T follicular helper cell (primary cell): ENCODE results near the gene PTPRA.
A peak's percentile ranks its signal among the peaks of the same experiment; 100 is the strongest.
"Not testable (repeated sequence)": the region's sequence is repeated elsewhere in the genome, so short reads cannot be mapped to it uniquely, and the experiment has no call there.

Experiments used
- DNase-seq: peaks from one replicate; pipeline ENCODE4 v3.0.0-alpha.2; 2020; ENCODE audit warnings: low read depth

The PTPRA gene

DNA sequence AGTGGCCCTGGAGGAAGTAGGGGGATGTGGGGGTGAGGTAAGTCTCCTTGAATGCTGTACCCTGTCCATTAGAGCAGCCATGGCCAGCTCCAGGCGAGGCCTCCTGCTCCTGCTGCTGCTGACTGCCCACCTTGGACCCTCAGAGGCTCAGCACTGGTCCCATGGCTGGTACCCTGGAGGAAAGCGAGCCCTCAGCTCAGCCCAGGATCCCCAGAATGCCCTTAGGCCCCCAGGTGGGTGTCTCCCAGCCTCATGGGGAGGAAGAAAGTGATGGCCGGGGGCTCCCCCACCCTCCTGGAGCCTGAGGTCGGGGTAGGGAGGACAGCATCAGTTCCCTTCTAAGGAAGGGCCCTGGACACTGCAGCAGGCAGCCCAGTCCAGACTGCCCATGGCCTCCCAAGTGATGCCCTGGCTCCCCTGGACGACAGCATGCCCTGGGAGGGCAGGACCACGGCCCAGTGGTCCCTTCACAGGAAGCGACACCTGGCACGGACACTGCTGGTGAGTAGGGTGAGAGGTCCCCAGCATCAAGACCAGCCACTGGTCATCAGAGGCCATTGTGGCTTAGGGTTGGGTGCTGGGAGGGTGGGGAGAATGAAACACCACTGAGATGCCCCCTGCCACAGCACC, 171.2 kb downstream of the PTPRA start:
- no peak for DNase-seq

DNA sequence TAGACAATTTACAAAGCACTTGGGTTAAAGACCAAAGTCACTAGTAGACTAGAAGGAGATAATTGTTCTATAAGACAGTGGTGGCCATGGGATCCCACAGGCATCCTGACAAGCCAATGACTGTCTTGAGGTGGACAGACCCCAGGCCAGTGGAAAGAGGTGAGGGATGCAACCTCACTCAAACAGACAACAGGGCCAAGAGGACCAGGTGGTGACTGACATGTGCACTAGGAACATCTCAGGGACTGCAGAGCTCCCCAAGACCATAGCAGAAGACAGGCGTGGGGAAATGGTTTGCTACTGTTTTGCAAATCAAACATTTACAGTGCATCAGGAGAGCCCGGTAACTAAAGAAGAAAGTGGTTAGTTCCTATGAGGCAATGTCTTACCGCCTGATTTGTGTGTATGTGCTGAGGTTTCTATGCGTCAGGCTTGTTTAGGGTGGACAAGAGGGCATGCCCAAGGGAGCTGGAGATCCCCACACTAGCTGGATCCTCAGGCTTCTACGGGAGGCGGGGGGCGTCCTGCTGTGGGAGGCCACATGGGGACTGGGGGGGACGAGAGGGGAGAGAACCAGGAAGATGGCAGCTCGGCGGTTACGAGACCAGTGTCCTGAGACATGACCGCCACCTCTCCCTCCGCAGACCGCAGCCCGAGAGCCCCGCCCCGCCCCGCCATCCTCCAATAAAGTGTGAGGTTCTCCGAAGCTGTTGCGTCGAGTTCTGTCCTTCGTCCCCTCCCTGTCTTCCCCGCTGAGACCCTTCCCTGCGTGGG, 171.9 kb downstream of the PTPRA start:
- peak; percentile 7 for DNase-seq

DNA sequence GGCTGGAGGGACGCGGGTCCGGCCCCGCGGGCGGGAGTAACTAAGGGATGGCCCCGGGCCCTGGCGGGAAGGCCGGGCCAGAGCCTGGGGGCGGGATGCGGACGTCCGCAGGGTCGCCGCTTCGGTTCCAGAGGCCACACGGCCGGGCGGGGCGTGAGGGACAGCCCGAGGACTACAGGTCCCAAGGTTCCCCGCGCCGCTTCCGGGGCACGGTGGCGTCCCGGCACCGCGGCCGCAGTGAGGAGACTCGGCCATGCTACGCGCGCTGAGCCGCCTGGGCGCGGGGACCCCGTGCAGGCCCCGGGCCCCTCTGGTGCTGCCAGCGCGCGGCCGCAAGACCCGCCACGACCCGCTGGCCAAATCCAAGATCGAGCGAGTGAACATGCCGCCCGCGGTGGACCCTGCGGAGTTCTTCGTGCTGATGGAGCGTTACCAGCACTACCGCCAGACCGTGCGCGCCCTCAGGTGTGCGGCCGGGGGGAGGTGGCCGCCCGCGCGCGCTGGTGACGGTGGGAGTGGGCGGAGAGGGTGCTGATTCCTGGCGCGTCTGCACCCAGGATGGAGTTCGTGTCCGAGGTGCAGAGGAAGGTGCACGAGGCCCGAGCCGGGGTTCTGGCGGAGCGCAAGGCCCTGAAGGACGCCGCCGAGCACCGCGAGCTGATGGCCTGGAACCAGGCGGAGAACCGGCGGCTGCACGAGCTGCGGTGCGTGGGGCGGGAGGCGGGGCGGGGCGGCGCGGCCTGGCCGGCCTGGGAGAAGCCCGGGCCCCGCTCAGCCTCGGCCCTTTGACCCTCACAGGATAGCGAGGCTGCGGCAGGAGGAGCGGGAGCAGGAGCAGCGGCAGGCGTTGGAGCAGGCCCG, 172.8 kb downstream of the PTPRA start, which contains the start of gene MRPS26:
TSS of gene MRPS26 (plus strand) at position 237 of the 861 bp plus-strand sequence. CDS start at position 254, 17 bp downstream.
- peak; percentile 52 for DNase-seq

DNA sequence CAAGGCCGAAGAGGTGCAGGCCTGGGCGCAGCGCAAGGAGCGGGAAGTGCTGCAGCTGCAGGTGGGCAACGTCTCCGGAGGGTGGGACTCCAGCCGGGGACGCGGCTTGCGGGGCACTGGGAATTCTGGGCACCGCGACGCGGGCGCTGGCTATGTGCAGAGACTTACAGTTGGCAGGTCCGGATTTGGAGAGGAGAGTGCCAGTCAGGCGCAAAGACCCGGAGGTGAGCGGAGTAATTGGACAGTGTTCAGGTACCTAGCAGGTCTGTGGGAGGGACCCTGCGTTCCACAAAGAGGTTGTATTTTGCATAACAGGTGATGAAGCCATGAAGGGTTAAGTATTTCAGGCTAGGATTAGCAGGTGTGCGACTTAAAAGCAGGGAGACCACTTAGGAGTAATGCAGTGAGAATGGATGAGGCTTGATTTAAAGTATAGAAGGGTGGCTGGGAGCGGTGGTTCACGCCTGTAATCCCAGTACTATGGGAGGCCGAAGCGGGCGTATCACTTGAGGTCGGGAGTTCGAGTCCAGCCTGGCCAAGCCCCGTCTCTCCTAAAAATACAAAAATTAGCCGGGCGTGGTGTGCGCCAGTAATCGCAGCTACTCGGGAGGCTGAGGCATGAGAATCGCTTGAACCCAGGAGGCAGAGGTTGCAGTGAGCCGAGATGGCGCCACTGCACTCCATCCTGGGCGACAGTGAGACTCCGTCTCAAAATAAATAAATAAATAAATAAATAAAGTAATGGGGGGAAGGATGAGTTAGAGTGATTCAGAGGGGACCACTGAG, 173.6 kb downstream of the PTPRA start:
- DNase-seq, result no peak

DNA sequence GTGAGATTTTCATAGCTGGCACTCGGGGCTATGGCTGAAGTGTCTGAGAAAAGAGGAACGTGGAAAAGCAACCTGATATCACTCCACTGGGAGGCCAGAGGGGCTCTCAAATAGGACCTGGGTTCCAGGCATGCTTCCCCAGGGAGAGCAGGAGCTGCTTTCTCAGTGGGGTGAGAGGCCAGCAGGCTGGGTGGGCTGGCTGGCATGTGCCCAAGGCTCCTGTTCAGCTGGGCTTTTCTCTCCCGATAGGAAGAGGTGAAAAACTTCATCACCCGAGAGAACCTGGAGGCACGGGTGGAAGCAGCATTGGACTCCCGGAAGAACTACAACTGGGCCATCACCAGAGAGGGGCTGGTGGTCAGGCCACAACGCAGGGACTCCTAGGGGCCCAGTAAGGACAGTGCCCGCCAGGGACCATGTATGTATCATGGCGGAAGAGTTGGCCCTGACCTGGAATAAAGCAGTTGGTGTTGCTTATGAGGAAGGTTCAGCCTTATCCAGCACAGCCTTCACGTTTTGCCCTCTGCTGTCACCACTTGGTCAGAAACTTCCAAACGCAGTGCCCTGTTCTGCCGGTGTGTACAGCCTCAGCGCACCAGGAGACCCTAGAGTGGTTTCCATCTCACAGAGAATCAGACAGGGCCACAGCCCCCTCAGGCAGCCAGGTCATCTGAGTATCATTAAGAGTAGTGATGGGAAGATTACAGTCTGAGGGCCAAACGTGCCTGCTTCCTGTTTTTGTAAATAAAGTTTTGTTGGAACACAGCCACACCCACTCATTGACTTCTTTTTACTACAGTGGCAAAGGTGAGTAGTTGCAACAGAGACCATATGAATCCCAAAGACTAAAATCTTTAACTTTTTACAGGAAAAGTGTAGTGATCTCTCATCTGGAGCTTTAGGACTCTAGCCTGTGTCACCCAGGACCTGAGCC, 174.5 kb downstream of the PTPRA start:
- DNase-seq, result no peak

DNA sequence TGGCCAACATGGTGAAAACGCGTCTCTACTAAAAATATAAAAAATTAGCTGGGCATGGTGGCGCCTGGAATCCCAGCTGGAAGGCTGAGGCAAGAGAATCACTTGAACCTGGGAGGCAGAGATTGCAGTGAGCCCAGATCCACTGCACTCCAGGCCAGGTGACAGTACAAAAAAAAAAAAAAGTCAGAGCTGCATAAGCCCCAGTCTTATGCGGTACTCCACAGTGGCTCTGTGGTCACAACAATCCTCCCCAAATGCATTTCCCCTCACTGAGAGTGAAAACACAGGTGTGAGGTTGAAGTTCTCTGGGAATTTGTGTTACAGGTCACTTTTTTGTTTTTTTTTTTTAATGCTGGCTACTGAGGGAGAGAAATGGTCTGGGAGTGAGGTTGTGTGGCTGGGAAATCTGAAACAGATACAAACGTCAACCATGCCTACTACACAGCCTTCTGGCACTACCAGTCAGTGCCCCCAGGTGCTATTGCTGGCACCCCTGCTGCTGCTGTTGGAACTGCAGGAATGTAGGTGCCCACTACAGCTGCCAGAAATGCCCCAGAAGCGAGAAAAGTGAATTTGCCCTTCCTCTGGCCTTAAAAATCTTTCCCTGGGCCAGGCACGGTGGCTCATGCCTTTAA, 178.2 kb downstream of the PTPRA start:
- no peak for DNase-seq

DNA sequence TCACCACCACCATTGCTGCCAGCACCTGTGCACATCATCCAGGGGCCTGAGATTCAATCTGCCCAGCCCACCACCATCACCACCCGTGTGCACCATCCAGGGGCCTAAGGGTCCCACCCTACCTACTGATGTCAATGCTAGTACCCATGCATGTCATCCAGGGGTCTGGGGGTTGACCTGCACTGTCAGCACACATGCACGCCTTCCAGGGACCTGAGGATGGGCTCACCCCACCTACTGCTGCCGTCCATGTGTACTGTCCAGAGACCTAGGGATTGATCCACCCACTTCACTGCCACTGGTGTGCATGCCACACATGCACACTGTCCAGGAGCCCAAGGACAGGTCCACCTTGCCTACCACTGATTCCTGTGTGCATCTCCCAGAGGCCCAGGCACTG, 186.2 kb downstream of the PTPRA start:
- DNase-seq, result no peak

DNA sequence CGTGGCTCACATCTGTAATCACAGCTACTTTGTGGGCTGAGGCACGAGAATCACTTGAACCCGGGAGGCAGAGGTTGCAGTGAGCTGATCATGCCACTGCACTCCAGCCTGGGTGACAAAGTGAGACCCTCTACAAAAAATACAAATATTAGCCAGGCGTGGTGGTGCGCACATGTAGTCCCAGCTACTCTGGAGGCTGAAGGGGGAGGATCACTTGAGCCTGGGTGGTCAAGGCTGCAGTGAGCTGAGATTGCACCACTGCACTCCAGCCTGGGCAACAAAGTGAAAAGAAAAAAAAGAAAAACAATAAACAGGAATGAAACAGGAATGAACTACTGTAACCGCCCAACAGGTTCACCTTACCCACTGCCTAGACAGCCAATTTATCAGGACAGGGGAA, 190.8 kb downstream of the PTPRA start:
- not testable (repeated sequence) for DNase-seq

DNA sequence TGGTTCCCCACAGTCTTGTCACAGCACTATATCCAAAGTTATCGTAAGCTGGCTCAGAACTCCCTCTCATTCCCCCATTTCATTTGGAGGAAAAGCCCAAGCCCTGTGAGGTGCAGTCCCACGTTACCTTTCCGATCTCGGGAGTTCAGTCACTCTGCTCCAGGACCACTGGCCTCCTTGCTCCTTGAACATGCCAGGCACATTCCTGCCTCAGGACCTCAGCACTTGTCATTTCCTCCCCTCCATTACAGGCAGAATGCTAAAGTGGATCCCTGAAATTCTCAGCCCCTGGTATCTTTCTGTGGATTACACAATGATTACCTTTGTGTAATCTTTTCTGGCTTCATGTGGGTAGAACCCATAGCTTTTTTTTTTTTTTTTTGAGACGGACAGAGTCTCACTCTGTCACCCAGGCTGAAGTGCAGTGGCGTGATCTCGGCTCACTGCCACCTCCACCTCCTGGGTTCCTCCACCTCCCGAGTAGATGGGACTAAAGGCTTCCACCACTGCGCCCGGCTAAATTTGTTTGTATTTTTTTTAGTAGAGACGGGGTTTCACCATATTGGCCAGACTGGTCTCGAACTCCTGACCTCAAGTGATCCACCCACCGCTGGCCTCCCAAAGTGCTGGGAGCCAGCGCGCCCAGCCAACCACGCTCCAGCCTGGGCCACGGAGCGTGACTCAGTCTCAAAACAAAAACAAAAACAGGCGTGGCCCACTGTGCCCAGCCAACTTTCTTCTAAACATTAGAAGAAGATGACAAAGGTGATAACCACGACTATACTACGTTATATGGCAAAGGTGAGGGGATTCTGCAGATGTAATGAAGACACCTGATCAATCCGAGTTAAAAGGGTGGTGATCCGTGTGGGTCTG, 194.1 kb downstream of the PTPRA start:
- no peak for DNase-seq

DNA sequence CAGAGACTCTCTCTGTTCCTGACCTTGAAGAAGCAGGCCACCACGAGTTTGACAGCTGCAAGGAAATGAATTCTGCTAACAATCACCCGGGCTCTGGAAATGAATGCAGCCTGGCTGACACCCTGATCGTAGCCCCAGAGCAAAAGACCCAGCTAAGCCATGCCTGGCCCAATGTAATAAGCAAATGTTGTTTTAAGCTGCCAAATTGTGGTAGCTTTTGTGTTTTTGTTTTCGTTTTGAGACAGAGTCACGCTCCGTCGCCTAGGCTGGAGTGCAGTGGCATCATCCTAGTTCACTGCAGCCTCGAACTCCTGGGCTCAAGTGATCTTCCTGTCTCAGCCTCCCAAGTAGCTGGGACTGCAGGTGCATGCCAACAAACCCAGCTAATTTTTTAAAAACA, 194.8 kb downstream of the PTPRA start:
- no peak for DNase-seq

DNA sequence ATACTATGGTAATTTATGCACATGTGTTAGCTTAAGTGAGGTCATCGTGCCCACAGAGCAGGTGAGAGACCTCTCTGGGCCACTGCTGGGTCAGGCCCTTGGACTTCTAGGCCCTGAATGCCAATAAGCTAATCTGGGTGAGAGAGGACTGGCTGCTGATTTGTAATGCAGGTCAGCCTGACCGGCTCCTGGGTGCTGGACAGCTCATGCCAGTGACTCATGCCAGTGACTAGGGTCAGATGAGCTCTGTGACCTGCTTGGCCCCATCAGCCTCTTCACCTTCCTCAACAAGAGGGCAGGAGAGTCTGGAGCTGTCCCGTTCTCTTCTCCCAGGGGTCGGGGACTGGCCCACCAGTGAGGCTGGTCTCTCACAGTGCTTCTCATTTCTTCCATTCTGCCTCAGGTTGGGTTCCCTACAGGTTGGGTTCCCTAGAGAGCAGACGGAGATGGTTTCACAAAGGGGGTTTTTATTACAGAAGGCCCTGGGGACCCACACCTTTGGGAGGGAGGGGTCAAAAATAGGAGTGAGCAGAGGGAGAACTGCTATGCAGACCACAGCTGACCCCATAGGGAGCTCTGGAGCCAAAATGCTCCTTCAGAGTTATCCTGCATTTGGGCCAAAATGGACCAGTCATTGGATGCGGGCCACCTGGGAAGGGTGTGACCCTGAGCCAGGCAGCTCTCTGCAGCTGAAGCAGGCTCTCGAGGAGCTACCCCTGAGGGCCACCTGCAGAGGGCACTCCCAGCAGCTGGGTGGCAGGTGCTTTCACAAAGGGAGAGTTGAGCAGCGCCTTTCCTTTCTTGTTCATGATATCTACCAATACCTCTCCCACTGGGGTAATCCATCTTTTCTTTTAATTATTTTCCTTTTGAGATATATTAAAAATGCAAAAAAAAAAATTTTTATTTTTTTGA, 196.0 kb downstream of the PTPRA start:
- peak; percentile 31 for DNase-seq

DNA sequence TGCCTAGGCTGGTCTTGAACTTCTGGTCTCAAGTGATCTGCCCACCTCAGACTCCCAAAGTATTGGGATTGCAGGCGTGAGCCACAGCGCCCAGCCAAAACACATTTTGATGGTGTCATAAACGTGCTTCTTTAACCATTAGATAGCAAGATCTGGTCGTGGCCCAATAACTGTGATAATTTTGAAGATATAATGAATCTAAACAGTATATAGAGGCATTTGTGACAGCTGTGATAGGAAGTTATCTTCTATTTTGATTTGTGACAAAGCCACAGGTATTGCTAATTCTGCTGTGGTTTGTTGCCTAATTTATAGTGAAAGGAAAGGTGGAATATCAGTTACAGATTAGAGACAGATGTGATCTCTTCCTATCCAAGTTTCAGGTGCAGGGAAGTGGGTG, 197.4 kb downstream of the PTPRA start:
- DNase-seq, result no peak

DNA sequence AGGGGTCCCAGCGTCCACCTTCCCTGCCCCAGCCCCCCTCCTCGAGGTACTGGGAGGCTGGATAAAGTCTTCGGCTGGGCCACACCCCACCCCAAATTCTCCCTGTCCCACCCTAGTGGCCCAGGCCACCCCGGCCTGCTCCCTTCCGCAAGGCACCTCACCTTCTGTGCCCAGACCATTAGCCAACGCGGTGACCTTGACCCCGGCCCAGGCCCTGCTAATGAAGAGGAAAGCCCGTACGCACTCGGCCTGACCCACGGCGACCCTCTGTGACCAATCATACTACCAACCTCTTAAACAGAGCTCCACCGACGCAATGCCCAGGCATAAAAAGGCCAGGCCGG, 198.0 kb downstream of the PTPRA start:
- no peak for DNase-seq

DNA sequence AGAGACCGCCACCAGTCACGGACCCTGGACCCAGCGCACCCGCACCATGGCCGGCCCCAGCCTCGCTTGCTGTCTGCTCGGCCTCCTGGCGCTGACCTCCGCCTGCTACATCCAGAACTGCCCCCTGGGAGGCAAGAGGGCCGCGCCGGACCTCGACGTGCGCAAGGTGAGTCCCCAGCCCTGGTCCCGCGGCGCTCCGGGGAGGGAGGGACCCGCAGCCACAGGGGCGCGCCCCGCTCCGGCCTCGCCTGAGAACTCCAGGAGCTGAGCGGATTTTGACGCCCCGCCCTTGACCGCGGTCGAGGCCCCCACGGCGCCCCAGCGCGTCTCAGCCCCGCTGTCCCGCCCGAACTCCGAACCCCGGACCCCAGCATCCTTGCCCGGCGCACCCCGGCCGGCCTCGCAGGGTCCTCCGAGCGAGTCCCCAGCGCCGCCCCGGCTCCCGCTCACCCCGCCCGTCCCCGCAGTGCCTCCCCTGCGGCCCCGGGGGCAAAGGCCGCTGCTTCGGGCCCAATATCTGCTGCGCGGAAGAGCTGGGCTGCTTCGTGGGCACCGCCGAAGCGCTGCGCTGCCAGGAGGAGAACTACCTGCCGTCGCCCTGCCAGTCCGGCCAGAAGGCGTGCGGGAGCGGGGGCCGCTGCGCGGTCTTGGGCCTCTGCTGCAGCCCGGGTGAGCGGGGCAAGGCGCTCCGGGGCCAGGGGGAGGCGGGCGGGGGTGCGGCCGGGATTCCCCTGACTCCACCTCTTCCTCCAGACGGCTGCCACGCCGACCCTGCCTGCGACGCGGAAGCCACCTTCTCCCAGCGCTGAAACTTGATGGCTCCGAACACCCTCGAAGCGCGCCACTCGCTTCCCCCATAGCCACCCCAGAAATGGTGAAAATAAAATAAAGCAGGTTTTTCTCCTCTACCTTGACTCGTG, 198.6 kb downstream of the PTPRA start, which contains the start of gene OXT:
TSS of gene OXT (plus strand) at position 11 of the 920 bp plus-strand sequence. CDS start at position 47, 36 bp downstream.
- peak; percentile 68 for DNase-seq

DNA sequence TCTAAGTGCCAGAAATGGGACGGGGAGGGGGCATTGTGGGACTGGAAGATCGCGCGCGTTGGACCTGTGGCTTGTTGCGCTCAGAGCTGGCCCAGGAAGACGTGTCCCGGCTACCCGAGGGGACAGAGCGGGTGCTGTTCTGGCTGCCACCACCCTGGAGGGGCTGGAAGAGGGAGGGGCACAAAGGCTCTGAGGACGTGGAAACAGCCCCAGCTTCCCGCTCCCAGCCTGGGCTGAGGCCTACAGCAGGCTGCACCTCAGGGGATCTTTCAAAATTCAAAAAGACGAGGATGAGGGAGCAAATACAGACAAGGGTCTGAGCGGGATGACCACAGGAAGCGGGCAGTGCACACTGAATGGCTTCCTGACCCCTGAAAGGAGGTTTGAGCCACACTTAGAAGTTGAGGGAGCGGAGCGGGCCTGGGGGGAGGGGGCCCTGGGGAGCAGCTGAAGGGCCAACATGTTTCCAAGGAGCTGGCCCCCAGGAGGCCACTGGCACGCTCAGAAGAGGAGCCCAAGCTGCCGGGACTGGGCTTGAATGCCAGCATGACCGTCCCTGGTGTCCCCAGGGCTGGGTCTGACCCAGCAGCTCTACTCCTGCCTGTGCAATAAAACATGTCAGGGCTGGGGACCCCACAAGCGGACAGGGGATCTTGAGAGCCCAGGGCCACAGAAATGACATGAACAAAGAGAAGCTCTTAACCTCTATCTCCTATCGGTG, 199.4 kb downstream of the PTPRA start:
- no peak for DNase-seq

DNA sequence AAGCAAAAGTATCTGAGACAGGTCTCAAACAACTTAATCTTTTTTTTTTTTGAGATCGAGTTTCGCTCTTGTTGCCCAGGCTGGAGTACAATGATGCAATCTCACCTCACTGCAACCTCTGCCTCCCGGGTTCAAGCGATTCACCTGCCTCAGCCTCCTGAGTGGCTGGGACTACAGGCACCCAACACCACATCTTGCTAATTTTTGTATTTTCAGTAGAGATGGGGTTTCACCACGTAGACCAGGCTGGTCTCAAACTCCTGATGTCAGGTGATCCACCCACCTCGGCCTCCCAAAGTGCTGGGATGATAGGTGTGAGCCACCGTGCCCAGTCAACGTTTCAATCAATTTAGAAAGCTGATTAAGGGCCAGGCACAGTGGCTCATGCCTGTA, 200.0 kb downstream of the PTPRA start:
- DNase-seq, result not testable (repeated sequence)
